Measurements from ENCODE around the gene MARCHF10.

GRCh38 chr17:62804025-62804424 lies 4.1 kb downstream of the MARCHF10 start:
- TF ChIP-seq POLR2A (IDR thresholded peaks at IDR 0.05) (no peak), CTCF (IDR thresholded peaks at IDR 0.05) (no peak)

Data from testis (tissue), 2 donors.